HG03439 (cell line): Measurements from ENCODE around the gene CETN1.

Source experiments
- ATAC-seq: cut with Tn5 transposase; IDR thresholded peaks from one replicate; pipeline ENCODE4 v1.9.1; 2021; ENCODE audit warnings: mild to moderate bottlenecking, moderate library complexity; ENCODE audit not compliant: unreplicated experiment

Gene CETN1

GRCh38 chr18:580154-580553 lies at the start of gene CETN1:
Gene CETN1, plus strand, starts transcription at chr18:580380. Its CDS starts 29 bp downstream, at chr18:580409.
- no peak for ATAC-seq

GRCh38 chr18:532018-532417 lies 48.2 kb upstream of the CETN1 start:
- ATAC-seq = no peak

- ATAC-seq = no peak
These were observed 47.5 kb upstream of the CETN1 start for GRCh38 chr18:532632-533031.

GRCh38 chr18:533995-534601 lies 46.1 kb upstream of the CETN1 start:
- no peak for ATAC-seq

GRCh38 chr18:543447-544078 lies 36.6 kb upstream of the CETN1 start:
- ATAC-seq = no peak

- ATAC-seq = no peak
These were observed 30.2 kb upstream of the CETN1 start for GRCh38 chr18:549967-550366.

- ATAC-seq = no peak
These were observed 28.6 kb upstream of the CETN1 start for GRCh38 chr18:551404-552061.

- no peak for ATAC-seq
These were observed 24.3 kb upstream of the CETN1 start for GRCh38 chr18:555705-556457.

GRCh38 chr18:564708-565561 lies 15.2 kb upstream of the CETN1 start:
- no peak for ATAC-seq

GRCh38 chr18:565562-566061 lies 14.6 kb upstream of the CETN1 start:
- ATAC-seq = no peak

GRCh38 chr18:567122-567521 lies 13.1 kb upstream of the CETN1 start:
- ATAC-seq = no peak

GRCh38 chr18:568731-569130 lies 11.4 kb upstream of the CETN1 start:
- ATAC-seq = no peak

- ATAC-seq = no peak
These were observed 9.9 kb upstream of the CETN1 start for GRCh38 chr18:570256-570655.

- ATAC-seq = no peak
These were observed 9.5 kb upstream of the CETN1 start for GRCh38 chr18:570697-571096.

- ATAC-seq = no peak
These were observed 7.9 kb upstream of the CETN1 start for GRCh38 chr18:572091-572830.

- no peak for ATAC-seq
These were observed 7.3 kb upstream of the CETN1 start for GRCh38 chr18:572831-573289.

GRCh38 chr18:573385-573784 lies 6.8 kb upstream of the CETN1 start:
- no peak for ATAC-seq

GRCh38 chr18:574149-574860 lies 5.9 kb upstream of the CETN1 start:
- no peak for ATAC-seq
